HG03469 (cell line): ENCODE data around the gene AKT3.
A peak's percentile ranks its signal among the peaks of the same experiment; 100 is the strongest.
"Not testable (repeated sequence)": the region's sequence is repeated elsewhere in the genome, so short reads cannot be mapped to it uniquely, and the experiment has no call there.

ENCODE experiments used
- ATAC-seq: cut with Tn5 transposase; IDR thresholded peaks from one replicate; pipeline ENCODE4 v1.9.1; 2021; ENCODE audit warnings: mild to moderate bottlenecking, moderate library complexity, moderate number of reproducible peaks; ENCODE audit not compliant: unreplicated experiment

Gene AKT3

DNA sequence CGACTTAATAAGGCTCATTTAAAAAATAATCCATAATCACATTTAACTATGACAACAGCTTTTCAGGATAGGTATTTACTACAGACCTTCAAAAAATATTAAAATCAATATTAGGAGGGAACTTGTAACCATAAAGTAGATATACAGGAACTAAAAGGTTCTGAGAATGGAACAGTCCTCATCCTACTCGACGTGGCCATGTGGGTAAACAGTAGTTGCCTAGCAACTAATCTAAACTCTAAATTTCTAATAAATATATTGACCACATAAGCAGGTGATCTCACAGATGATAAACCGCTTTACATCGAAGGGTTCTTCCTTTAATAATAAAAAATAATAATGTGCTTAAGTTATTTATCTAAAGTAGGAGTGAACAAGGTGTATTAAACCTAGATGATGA, 7.9 kb downstream of the AKT3 start:
- ATAC-seq: no peak

- no peak for ATAC-seq
These were observed 8.5 kb downstream of the AKT3 start for GRCh38 chr1:243841507-243841906.

- peak; percentile 81 for ATAC-seq
These were observed 12.0 kb downstream of the AKT3 start for GRCh38 chr1:243837907-243838535.

DNA sequence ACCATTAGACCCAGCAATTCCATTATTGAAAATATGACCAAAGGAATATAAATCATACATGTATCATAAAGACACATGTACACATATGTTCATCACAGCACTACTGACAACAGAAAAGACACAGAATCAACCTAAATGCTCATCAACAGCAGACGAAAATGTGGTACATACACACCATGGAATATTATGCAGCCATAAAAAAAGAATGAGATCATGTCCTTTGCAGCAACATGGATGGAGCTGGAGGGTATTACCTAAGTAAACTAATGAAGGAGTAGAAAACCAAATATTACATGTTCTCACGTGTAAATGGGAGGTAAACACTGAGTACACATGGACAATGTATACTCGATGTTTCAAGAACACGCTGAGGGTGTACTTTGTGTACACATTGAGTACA, 15.9 kb downstream of the AKT3 start:
- ATAC-seq: no peak

DNA sequence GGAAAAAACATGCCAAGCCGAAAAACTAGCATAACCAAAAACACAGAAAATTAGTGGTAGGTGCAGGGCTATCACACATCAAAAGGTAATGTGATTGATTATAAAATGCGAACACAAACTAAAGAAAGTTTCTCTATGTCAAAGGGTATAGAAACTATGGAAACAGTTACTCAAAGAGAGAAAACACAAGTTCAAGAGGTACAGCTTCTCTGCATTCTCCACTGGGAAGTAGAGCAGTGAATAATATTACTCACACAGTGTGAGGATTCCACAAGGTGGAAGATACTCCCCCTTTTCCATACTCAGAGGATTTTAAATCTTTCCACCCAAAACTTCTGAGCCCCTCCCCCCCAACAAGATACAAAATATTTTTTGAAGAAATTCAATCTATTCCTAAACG, 18.6 kb downstream of the AKT3 start:
- no peak for ATAC-seq

DNA sequence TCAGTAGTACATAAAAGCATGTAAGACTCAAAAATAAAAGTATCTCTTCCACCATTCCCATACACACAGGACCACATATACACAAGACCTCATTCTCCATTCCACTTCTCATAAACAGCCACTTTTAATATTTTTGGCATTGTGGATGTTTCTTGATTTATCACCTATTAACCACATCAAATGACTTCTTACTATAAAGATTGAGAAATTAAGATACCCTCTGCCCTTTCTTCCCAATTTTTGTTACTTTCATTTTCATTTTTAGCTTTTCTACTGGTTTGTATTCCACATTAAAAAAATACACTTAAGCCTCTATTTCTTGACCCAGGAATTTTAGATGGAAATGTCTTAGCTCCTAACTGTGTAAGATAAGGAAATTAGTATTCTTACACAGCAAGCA, 22.8 kb downstream of the AKT3 start:
- ATAC-seq: no peak

GRCh38 chr1:243824907-243825306, 25.1 kb downstream of the AKT3 start:
- not testable (repeated sequence) for ATAC-seq

DNA sequence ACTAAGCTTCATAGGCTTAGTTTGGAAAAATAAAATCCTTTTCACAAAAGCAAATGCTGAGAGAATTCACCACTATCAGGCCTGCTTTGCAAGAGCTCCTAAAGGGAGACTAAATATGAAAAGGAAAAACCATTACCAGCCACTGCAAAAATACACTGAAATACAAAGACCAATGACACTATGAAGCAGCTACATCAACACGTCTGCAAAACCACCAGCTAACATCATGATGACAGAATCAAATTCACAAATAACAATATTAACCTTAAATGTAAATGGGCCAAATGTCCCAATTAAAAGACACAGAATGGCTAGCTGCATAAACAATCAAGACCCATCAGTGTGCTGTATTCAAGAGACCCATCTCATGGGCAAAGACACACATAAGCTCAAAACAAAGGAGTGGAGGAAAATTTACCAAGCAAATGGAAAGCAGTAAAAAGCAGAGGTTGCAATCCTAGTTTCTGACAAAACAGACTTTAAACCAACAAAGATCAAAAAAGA, 28.8 kb downstream of the AKT3 start:
- ATAC-seq: no peak

GRCh38 chr1:243819438-243819839, 30.6 kb downstream of the AKT3 start:
- ATAC-seq: no peak

DNA sequence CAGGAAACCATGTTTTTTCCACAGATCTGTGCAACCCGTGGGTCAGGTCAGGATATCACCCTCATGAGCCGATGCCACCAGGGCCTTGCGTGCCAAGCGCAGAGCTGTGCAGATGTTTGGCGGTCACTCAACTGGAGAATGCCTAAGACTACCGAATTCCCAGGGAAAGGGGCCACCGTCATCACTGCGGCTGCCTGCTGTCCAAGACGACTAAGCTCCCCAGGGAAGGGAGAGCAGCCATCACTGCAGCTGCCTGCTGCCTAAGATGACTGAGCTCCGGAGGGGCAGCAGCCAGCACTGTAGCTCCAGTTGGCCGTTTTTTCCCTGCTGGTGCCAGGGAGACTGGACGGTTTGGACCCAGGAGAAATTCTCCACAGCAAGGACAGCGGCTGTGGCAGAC, 31.1 kb downstream of the AKT3 start:
- no peak for ATAC-seq

DNA sequence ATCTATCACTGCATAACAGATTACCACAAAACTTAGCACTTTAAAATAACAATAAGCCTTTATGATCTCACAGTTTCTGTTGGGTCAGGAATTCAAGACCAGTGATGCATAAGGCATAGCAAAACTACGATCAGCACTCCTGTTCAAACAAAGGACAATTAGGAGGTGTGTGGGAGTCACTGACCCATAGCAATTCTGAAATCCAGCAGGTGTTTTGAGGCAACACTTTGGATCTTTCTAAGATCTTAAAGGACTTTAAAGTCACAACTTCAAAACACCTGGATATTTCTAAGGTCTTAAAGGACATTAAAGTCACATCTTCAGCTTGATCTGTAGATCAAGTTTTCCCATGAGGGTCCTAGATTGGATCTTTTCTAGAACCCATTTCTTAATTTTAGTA, 35.3 kb downstream of the AKT3 start:
- no peak for ATAC-seq

- ATAC-seq: not testable (repeated sequence)
These were observed 42.7 kb downstream of the AKT3 start for GRCh38 chr1:243807346-243807745.

GRCh38 chr1:243806310-243806709, 43.7 kb downstream of the AKT3 start:
- ATAC-seq: no peak

GRCh38 chr1:243802736-243803135, 47.3 kb downstream of the AKT3 start:
- ATAC-seq: no peak

DNA sequence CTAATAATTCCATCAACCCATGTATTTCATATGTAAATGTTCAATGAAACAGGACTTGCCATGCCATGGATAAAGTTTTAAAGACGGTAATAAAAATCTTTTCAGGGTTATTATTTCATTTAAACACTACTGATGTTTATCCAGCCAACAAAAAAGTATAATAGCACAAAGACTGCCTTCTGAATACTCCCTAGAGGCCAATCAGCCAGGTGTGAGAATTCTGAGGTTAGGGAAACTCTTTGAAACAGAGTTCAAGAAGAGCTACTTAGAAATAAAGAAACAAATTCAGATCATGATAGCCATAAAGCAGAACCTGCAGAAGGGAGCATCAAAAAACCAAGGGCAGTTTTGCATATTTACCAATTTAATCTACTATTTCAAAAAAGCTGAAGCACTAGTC, 48.7 kb downstream of the AKT3 start:
- no peak for ATAC-seq

GRCh38 chr1:243799908-243800307, 50.1 kb downstream of the AKT3 start:
- ATAC-seq: no peak

- ATAC-seq: no peak
These were observed 51.3 kb downstream of the AKT3 start for GRCh38 chr1:243798726-243799125.

- no peak for ATAC-seq
These were observed 54.0 kb downstream of the AKT3 start for GRCh38 chr1:243796016-243796415.

- ATAC-seq: no peak
These were observed 56.7 kb downstream of the AKT3 start for GRCh38 chr1:243793298-243793697.

- no peak for ATAC-seq
These were observed 57.2 kb downstream of the AKT3 start for GRCh38 chr1:243792891-243793290.

DNA sequence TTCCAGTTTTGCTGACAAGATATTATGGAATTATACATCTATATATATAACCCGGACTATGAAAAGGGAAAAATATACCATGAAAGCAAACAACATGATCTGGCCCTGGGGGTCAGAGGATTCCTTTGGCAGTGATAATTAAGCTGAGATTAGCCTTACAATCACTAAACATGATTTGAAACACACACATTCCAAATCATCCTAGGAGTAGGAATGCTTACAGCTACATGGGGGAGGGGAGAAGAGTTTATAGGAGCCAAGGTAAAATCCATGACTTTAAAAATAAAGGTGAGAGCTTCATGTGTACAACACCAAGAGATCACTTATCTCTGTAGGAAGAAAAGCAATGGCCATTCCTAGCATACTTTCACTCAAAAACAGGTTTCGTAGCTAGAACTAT, 57.6 kb downstream of the AKT3 start:
- ATAC-seq: no peak

- no peak for ATAC-seq
These were observed 58.3 kb downstream of the AKT3 start for GRCh38 chr1:243791586-243792267.

DNA sequence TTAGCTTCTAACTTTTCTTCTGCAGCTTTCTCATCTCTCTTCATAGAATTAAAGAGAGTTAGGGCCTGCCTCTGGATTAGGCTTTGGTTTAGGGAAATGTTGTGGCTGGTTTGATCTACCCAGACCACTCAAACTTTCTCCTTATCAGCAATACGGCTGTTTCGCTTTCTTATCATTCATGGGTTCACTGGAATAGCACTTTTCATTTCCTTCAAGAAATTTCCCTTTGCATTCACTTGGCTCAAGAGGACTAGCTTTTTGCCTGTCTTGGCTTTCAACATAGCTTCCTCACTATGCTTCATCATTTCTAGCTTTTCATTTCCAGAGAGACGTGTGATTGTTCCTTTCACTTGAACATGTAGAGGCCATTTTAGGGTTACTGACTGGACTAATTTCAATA, 59.6 kb downstream of the AKT3 start:
- no peak for ATAC-seq
